Measurements from ENCODE around the gene ECSCR. TPM values are rescaled to one million over a fixed set of nuclear protein-coding genes. Genes with fewer than 3 reads are reported as not detected.
"Not testable (repeated sequence)": the region's sequence is repeated elsewhere in the genome, so short reads cannot be mapped to it uniquely, and the experiment has no call there.

Gene ECSCR
- polyA plus RNA-seq, 12 donors: 19.1 to 53.2 (median 34.0) TPM; not detected in 1

- DNase-seq: no peak
These were observed 11.4 kb downstream of the ECSCR start for GRCh38 chr5:139451176-139451575.

DNA sequence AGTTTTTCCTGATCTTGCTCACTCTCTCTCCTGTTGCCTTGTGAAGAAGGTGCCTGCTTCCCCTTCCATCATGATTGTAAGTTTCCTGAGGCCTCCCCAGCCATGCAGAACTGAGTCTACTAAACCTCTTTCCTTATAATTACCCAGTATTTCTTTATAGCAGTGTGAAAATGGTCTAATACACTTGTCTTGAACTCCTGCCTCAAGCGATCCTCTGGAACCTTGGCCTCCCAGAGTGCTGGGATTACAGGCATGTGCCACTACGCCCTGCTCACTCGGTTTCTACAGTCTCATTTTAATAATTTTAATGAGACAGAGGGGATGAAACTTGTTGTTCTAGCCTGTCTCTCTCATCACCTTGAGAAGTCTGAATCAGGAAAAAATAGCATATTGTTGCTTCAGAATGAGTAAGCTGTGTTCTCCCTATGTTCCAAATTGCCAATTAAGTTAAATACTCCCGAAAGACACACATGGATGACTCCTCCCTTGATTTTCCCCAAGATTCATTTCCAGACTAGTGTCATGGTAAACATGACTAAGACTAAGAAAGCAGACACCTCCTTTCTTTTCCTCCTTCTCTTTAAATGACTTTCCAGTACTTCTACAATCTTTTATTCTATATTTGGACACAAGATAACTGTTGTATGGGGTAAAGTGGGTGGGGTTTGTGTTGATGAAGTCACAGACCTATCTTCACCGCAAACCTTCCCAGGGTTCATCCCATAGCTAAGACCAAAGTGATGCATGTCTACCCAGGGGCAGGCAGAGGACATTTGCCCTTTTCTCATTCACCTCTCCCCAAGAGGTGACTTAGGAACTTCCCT, 15.4 kb downstream of the ECSCR start:
- no peak for DNase-seq

DNA sequence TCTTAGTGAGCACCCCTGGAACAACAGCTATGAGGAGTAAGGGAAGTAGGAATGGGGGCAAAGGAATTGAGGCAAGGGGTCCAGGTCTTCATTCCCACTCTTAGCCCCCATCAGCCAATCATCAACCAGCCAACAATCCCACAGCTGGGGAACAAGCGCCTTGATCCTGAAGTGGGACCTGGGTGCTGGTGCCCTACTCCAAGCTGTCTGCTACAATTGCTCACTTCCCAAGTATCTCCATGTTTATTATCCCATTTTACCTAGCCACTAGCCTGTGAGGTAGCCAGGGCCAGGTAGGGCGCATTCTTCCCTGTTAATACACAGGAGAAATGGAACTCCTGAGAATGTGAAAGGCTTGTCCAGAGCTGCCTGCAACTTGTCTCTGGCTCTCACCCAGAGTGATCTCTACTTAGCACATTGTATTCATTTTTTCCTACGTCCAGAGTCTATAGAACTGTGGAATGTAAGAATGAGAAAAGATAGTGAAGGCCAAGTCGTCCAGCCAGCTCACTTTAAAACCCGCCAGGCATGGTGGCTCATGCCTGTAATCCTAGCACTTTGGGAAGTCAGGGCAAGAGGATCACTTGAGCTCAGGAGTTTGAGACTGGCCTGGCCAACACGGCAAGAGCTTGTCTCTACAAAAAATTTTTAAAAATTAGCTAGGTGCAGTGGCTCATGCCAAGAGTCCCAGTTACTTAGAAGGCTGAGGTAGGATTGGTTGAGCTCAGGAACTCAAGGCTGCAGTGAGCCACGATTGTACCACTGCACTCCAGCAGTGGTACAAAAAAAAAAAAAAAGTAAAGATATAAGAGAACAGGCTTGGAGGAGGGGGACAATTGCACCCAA, 17.0 kb downstream of the ECSCR start:
- peak; percentile 63 for DNase-seq

DNA sequence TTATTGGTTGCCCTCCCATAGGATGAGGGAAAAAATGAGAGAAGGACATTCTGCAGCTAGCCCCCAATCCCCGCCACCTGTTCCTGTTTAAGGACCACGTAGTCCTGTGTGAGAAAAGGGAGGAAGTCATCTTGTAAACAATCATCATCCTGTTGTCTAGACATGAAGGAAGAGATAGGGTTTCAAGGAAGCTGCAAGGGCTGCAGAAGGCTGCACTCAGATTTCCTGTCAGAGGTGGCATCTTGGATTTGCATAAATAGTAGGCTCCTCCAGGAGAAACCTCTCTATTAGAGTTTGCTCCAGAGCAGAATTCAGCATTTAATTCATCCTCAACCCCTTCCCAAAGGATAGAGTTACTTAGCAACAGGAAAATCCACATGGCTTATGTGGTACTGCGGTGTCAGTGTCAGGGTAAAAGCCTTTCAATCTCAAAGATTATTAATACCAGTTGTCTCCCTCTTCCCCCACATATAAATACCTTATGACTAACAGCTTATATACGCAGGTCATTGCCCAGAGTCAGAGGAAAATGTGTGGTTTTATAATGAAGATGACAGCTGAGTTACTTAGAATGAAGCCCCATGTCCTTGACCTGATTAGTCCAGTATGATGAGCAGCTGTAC, 18.6 kb downstream of the ECSCR start:
- no peak for DNase-seq

- DNase-seq: not testable (repeated sequence)
These were observed 22.1 kb downstream of the ECSCR start for GRCh38 chr5:139440416-139440815.

DNA sequence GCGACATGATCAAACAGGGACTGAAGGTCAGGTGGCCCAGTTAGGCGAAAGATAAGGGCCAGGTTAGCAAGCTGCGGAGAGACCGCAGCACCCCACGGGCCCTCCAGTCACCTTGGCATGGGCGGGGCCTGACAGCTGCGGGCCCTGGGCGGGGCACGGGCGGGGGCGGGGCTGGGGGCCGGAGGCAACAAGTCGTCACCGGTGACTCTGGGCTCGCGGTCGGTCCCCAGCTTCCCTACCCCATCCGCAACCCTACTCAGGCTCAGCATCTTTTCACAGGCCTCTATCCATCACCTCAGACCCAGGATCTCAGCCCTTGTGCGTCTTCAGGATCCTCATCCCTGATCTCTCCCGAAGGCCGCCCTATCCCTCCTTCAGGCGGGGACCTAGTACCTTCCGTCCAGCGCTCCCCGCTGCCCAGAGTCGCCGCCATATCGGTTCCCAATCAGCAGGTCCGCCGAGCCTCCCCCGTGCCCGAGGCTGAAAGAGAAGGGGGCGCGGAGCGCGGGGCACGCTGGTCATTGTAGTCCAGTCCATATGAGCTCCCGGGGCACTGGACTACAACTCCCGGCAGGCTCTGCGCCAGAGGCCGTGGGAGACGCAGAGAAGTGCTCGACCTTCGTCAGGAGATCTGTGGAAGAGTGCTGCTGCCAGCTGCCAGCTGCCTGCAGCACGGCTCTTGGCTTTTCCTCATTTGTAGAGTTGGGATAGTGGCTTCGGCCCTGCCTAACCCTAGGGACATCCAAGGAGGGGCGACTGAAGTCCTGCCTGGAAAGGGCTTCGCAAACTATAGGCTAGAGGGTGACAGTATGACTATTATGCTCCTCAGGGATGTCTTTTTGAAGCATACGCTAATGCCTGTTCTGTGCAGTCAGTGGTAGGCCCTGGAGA, 23.3 kb downstream of the ECSCR start, which contains the start of gene DNAJC18:
DNAJC18 (minus strand) TSS at position 513 of the 891 bp plus-strand sequence; CDS start at position 433, 80 bp downstream.
- peak; percentile 96 for DNase-seq

GRCh38 chr5:139438707-139439012, 23.9 kb downstream of the ECSCR start:
- no peak for DNase-seq

DNA sequence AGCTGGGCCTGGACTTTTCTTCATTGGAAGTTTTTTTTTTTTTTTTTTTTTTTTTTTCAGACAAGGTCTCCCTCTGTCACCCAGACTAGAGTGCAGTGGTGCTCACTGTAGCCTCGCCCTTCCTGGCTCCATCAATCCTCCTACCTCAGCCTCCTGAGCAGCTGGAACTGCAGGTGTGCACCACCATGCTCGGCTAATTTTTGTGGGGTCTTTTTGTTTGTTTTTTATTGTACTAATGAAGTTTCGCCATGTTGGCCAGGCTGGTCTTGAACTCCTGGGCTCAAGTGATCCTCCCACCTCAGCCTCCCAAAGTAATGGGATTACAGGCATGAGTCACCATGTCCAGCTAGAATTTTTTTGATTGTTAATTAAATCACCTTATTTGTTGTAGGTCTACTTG, 26.9 kb downstream of the ECSCR start:
- DNase-seq: no peak

DNA sequence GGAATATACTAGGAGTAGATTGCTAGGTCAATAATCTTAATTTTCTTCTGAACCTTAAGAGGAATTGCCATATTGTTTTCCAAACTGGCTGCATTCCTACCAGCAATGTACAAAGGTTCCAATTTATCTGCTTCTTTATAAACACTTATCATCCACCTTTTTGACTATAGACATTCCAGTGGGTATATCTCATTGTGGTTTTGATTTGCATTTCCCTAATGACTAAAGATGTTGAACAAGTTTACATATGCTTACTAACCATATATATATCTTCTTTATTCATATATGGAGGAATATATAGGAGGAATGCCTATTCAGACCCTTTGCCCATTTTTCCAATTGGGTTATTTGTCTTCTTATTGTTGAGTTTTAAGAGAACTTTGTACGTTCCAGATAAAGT, 30.8 kb downstream of the ECSCR start:
- DNase-seq: no peak

GRCh38 chr5:139430015-139430414, 32.5 kb downstream of the ECSCR start:
- DNase-seq: no peak

- no peak for DNase-seq
These were observed 36.2 kb downstream of the ECSCR start for GRCh38 chr5:139426203-139426885.

DNA sequence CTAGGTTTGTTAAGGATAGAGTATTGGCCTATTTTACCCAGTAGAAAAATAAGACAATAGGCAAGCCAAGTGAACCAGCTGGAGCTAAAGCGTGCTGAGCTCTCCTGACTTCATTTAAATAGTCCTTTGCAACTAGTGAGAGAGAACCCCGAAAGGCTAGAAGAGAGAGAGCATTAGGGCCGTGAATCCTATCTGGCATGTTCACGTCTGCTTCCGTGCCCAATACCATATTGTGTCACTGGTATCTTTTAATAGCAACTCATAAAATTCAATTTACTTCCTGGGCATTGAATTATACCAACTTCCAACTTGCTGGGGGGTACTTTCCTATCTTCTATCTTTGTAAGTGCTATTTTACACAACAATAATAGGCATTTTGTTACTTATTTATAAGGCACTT, 37.0 kb downstream of the ECSCR start:
- DNase-seq: no peak

- DNase-seq: peak; percentile 75
These were observed 40.1 kb downstream of the ECSCR start for GRCh38 chr5:139422307-139422893.

DNA sequence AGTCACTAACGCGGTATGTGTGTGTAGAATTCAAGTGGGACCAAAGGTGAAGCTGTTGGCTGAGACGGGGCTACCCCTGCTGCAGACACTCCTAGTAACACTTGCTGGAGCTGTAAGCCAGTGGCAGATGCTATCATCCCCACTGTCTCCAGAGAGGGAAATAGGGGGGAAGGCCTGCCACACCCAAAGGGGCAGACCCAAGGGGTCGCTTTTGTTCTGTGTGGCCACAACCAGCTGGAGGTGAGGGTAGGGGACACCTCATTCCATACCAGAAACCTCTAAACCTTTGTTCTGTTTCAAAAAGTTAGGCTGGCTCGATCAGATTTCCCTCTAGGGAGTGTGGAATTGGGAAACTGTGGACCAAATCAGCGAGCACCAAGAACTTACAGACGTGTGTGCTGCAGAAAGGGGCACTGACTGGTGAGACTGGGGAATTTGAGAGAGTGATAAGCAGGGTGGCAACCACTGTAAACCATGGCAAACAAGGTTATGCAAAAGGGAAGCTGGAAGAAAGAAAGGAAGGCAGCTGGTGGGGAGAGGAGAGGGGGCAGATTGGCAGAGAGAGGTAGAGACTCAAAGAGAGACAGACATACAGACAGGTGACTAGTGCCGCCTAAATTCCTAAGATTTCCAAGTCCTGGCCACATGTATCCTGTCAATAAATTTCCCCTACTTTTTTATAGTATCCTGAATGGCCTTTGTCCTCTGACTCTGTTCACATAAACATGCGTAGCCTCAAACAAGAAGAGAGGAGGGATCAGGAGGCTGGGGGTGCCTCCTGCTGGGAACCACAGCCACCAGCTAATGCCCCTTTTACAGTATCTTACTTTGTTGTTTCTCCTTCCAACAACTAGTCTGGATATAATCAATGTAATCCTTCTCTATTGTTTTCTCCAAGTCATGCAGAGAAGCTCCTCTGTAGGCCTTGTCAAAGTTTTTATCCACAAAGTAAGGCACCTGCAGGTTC, 43.0 kb downstream of the ECSCR start:
- no peak for DNase-seq

DNA sequence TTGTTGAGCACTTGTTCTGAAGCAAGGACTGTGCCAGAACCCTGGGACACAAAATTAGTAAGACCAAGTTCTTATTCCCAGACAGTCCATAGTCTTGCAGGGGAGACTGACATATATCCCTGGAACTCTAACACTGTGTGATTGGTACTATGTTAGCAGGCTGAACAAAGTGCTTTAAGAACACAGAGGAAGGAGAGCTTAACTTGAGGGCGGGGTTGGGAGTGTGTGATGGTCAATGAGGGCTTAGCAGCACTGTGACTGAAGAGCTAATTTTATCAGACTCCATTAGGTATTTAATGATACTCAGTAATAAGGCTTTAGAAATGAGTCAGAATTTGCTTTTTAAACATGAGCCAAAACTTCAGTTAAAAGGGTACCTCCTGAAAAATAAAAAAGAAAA, 43.8 kb downstream of the ECSCR start:
- no peak for DNase-seq

DNA sequence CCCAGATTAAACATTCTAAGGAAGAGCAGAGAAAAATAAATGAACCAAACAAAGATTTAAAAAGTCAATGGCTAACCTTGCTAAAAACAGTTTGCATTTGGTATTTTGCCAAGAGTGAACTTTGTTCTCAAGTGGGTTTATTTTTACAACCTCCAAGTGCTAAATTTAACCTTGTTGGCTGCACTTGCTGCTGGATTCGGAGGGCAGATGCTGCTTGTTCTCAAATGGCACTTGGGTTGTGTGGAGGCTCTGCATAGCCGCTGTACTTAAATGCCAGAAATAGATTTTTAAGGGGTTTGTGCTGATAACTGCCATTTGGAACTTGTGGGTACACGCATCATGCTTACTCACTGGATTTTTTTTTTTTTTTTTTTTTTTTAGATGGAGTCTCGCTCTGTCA, 45.3 kb downstream of the ECSCR start:
- DNase-seq: no peak

- DNase-seq: no peak
These were observed 45.9 kb downstream of the ECSCR start for GRCh38 chr5:139416651-139417050.

GRCh38 chr5:139415869-139416268, 46.7 kb downstream of the ECSCR start:
- no peak for DNase-seq

DNA sequence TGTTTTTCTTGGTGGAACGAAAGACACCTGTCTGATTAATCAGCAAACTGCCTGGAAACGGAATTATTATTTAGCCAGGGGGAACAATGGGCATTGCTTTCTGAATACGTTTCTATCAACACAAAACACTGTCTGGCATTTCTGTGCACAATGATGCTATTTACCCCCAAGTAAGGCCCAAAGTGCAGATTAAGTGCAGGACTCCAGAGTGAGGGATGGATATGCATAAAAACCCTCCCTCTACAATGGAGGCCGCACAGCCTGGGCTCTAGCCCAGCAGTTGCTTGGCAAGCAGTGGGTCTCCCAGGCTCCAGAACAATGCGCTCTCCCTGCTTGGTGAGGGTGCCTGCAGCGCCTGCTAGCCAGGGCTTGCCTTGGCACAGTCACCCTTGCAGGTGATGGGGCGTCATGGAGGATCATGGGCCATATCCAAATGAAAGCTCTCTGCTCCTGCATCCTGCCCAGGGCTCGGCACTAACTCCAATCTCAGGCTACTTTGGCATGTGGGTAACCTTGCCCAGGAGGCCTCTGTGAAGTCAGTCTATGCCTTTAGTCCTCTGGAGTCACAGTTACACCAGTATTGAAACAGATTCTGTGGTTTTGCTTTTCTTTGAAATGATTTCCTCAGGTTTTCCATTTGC, 47.2 kb downstream of the ECSCR start:
- DNase-seq: no peak
